ENCODE measurements around the gene GARRE1. TPM values are rescaled to one million over a fixed set of nuclear protein-coding genes. Genes with fewer than 3 reads are reported as not detected.
A peak's percentile ranks its signal among the peaks of the same experiment; 100 is the strongest.

Gene GARRE1
- total and polyA plus RNA-seq, 12 donors: 5.1 to 20.9 (median 13.5) TPM

DNA sequence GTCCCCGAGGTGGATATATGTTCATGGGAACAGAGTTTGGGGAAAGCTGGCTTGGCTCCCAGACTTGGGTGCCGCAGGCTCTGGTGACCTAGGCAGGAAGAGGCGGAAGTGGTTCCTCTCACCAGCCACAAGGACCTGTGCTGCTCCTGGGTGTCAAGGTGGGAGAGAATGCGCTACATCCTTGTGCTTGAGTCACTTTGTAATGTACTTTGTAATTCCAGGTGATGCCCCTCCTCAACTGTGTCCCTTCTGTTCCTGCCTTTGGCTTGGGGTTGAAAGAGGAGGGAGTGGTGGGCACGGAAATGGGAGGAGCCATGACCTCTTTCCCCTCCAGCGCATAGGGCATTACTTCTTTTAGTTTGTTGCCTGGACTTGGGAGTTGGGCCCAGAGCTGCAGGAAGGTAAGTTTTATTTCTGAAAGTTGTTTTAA is 10.9 kb downstream of the GARRE1 start:
- Histone ChIP-seq H3K4me1 (replicated peaks in 1 of 2) (peaks cover 10 to 22% of the 10 kb centered on the region in 2 donors), H3K36me3 (replicated peaks in 1 of 2) (no peaks in the 10 kb centered on the region), H3K27ac (peak overlapping the region in 2 of 5 donors; percentile 18 to 28), H3K9me3 (replicated peaks in 1 of 3) (no peaks in the 10 kb centered on the region), H3K4me3 (no peak overlapping the region), H3K27me3 (no peaks in the 10 kb centered on the region)
- no peak for DNase-seq
- intact Hi-C loops (cut with DNase I): no loop called here
- no peak for TF ChIP-seq POLR2A (IDR thresholded peaks at IDR 0.05)
- TF ChIP-seq, protein P1, sequence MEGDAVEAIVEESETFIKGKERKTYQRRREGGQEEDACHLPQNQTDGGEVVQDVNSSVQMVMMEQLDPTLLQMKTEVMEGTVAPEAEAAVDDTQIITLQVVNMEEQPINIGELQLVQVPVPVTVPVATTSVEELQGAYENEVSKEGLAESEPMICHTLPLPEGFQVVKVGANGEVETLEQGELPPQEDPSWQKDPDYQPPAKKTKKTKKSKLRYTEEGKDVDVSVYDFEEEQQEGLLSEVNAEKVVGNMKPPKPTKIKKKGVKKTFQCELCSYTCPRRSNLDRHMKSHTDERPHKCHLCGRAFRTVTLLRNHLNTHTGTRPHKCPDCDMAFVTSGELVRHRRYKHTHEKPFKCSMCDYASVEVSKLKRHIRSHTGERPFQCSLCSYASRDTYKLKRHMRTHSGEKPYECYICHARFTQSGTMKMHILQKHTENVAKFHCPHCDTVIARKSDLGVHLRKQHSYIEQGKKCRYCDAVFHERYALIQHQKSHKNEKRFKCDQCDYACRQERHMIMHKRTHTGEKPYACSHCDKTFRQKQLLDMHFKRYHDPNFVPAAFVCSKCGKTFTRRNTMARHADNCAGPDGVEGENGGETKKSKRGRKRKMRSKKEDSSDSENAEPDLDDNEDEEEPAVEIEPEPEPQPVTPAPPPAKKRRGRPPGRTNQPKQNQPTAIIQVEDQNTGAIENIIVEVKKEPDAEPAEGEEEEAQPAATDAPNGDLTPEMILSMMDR (IDR thresholded peaks at IDR 0.05): no peak
- 65 to 75% (median 70%) methylated on average over 5 to 6 of the region's 6 CpGs for WGBS, 4 donors

DNA sequence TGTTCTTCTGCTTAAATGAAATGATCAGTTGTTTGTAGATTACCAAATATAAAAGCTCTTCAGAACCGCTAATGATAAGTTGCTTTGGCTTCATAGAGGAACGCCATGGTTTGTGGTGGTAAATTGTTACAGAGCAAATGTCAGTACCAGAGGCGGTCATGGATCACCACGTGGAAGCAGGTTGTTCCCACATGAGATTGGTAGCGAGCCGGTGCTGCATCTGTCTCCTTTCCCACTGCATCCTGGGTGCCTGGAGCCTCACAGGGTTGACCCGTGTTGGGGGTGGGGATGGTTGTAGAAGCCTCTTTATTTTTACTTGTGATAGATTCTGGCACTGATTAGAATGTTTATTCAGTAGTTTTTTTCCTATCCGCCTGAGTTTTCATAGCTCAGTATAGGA is 14.7 kb downstream of the GARRE1 start:
- Histone ChIP-seq H3K4me3 (no peak overlapping the region), H3K4me1 (replicated peaks in 1 of 2) (peaks cover 16 to 34% of the 10 kb centered on the region in 2 donors), H3K27me3 (no peaks in the 10 kb centered on the region), H3K9me3 (replicated peaks in 1 of 3) (no peaks in the 10 kb centered on the region), H3K36me3 (replicated peaks in 1 of 2) (no peaks in the 10 kb centered on the region), H3K27ac (peak overlapping the region in 3 of 5 donors; percentile 2 to 88 (median 65))
- no peak for DNase-seq
- intact Hi-C loops (cut with DNase I): no loop called here
- 43 to 68% (median 64%) methylated on average over 8 of the region's 8 CpGs for WGBS, 4 donors
- TF ChIP-seq, protein P1 (IDR thresholded peaks at IDR 0.05): no peak
- TF ChIP-seq POLR2A (IDR thresholded peaks at IDR 0.05): no peak

DNA sequence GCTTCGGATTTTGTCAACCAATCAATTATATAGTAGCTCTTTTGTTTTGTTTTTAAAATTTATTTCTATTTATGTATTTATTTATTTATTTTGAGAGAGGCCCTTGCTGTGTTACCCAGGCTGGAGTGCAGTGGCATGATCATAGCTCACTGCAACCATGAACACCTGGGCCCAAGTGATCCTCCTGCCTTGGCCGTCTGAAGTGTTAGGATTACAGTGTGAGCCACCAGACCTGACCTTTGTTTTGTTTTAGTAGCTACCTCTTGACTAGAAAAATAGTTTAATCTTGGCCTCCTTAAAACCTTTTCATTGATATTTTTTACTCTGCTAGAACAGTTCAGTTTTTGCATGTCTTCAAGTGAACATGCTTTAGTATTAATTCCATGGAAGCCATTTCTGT is 15.1 kb downstream of the GARRE1 start:
- Histone ChIP-seq H3K4me1 (replicated peaks in 1 of 2) (peaks cover 16 to 34% of the 10 kb centered on the region in 2 donors), H3K9me3 (replicated peaks in 1 of 3) (no peaks in the 10 kb centered on the region), H3K27me3 (no peaks in the 10 kb centered on the region), H3K27ac (peak overlapping the region in 3 of 5 donors; percentile 49 to 88 (median 88)), H3K36me3 (replicated peaks in 1 of 2) (no peaks in the 10 kb centered on the region), H3K4me3 (no peak overlapping the region)
- intact Hi-C loops (cut with DNase I): no loop called here
- WGBS, 4 donors: 52 to 63% (median 57%) methylated on average over 2 of the region's 2 CpGs
- TF ChIP-seq, protein P1 (IDR thresholded peaks at IDR 0.05): no peak
- TF ChIP-seq POLR2A (IDR thresholded peaks at IDR 0.05): no peak
- no peak for DNase-seq

DNA sequence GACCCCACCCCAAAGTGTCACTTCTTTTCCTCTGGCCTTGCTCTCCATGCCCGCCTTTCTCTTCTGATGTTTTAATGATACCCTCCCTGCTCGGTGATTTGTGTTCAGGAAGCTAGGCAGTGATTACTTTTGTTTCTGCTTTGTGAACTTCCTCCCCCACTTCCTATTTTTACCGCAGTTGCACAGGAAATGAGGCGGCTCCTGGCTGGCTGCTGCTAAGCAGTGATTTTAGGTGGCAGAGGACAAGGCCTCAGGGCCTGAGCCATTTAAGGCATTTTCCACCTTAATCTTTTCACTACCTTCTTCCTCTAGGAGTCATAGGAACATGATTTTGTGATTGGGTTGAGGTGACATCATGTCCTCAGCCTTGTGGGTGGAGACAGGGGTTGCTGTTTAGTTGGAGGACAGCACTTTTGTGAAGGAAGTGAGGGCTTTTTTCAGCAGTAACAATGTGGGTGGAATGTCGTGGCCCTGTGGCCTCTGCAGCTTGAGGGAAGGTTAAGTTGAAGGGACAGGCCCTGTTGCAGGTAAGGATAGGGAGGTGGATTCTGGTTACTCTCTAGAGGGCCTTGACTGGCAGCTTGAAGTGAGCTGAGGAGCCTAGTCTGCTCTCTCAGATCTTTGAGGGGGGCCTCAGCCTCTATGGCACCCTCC is 15.7 kb downstream of the GARRE1 start:
- Histone ChIP-seq H3K4me3 (no peak overlapping the region), H3K27ac (peak overlapping the region in 4 of 5 donors; percentile 49 to 88 (median 76)), H3K4me1 (replicated peaks in 1 of 2) (peaks cover 16 to 34% of the 10 kb centered on the region in 2 donors), H3K9me3 (replicated peaks in 1 of 3) (no peaks in the 10 kb centered on the region), H3K36me3 (replicated peaks in 1 of 2) (no peaks in the 10 kb centered on the region), H3K27me3 (no peaks in the 10 kb centered on the region)
- DNase-seq: peak; percentile 38 to 87 (median 60)
- TF ChIP-seq, protein P1 (IDR thresholded peaks at IDR 0.05): no peak
- TF ChIP-seq POLR2A (IDR thresholded peaks at IDR 0.05): no peak
- 30 to 47% (median 39%) methylated on average over 5 of the region's 5 CpGs for WGBS, 4 donors
- intact Hi-C loops (cut with DNase I): no loop called here

All from adrenal gland (tissue), 12 donors.